Keratinocyte (primary cell): Measurements from ENCODE around the gene HOXA11. TPM values are rescaled to one million over a fixed set of nuclear protein-coding genes. Genes with fewer than 3 reads are reported as not detected.

Source experiments
- DNase-seq: peaks from one replicate; pipeline ENCODE4 v3.0.0-alpha.2; 2011; ENCODE audit warnings: low read depth, missing footprints, low spot score
- FAIRE-seq: peaks from 2 replicates; lab custom pipeline; 2011; peaks lifted over from hg19 to GRCh38; lab: Jason Lieb, UNC
- H2AFZ ChIP-seq: 2 replicates; pipeline ENCODE4 v1.6.0; 2012; ENCODE audit warnings: low read length, control low read depth, inconsistent platforms; ENCODE audit not compliant: control insufficient read depth
- H3K27ac ChIP-seq: 2 replicates; pipeline ENCODE4 v1.5.1; 2011; ENCODE audit warnings: low read length; ENCODE audit not compliant: control insufficient read depth, insufficient read depth
- H3K27me3 ChIP-seq: 3 replicates; pipeline ENCODE4 v1.6.0; 2011; ENCODE audit warnings: low read length; ENCODE audit not compliant: control insufficient read depth, insufficient read depth; ENCODE audit errors: extremely low read depth
- H3K36me3 ChIP-seq, 2 experiments: 2 replicates in 1 of 2; 3 replicates in 1 of 2; pipeline ENCODE4 v1.5.1; 2011; ENCODE audit warnings: low read length in 2 of 2, mild to moderate bottlenecking in 1 of 2; ENCODE audit not compliant: control insufficient read depth in 2 of 2, insufficient read depth in 2 of 2; ENCODE audit errors: extremely low read depth in 1 of 2
- H3K4me1 ChIP-seq: 3 replicates; pipeline ENCODE4 v1.5.1; 2011; ENCODE audit warnings: low read length; ENCODE audit not compliant: control insufficient read depth, insufficient read depth; ENCODE audit errors: extremely low read depth
- H3K4me2 ChIP-seq: 3 replicates; pipeline ENCODE4 v1.6.0; 2011; ENCODE audit warnings: low read depth, low read length; ENCODE audit not compliant: control insufficient read depth, insufficient read depth; ENCODE audit errors: extremely low read depth
- H3K4me3 ChIP-seq, 3 experiments: fragments of 200-600 bp in 1 of 3; sonication (generic) in 1 of 3; 2 replicates in 2 of 3; 3 replicates in 1 of 3; pipeline ENCODE4 v1.5.1; 2011 to 2016; ENCODE audit warnings: low read length in 3 of 3, mild to moderate bottlenecking in 3 of 3, control low read depth in 2 of 3, inconsistent platforms in 1 of 3, low read depth in 1 of 3, mixed read lengths in 1 of 3, mixed run types in 1 of 3, moderate library complexity in 1 of 3; ENCODE audit not compliant: control insufficient read depth in 2 of 3, insufficient read depth in 2 of 3; ENCODE audit errors: extremely low read depth in 1 of 3
- H3K79me2 ChIP-seq: 2 replicates; pipeline ENCODE4 v1.6.0; 2012; ENCODE audit warnings: low read length; ENCODE audit not compliant: control insufficient read depth, insufficient read depth
- H3K9ac ChIP-seq: 3 replicates; pipeline ENCODE4 v1.6.0; 2011; ENCODE audit warnings: low read length; ENCODE audit not compliant: control insufficient read depth, insufficient read depth; ENCODE audit errors: extremely low read depth
- H3K9me1 ChIP-seq: 3 replicates; pipeline ENCODE4 v1.6.0; 2011; ENCODE audit warnings: low read length; ENCODE audit not compliant: control insufficient read depth, insufficient read depth; ENCODE audit errors: extremely low read depth
- H3K9me3 ChIP-seq: 2 replicates; pipeline ENCODE4 v1.5.1; 2012; ENCODE audit warnings: low read depth, low read length; ENCODE audit not compliant: control insufficient read depth
- H4K20me1 ChIP-seq: 3 replicates; pipeline ENCODE4 v1.6.0; 2011; ENCODE audit warnings: low read length; ENCODE audit not compliant: control insufficient read depth, insufficient read depth; ENCODE audit errors: extremely low read depth
- CTCF ChIP-seq, 3 experiments: IDR thresholded peaks in 1 of 3; conservative IDR thresholded peaks in 1 of 3; optimal IDR thresholded peaks in 1 of 3; 2 replicates in 2 of 3; 3 replicates in 1 of 3; pipeline versions ENCODE3 to v1.5.1; 2011; ENCODE audit warnings: low read length in 3 of 3, mild to moderate bottlenecking in 3 of 3, moderate library complexity in 2 of 3, control low read depth in 1 of 3, inconsistent platforms in 1 of 3; ENCODE audit not compliant: insufficient read depth in 2 of 3; ENCODE audit errors: extremely low read depth in 1 of 3
- EZH2 ChIP-seq: IDR thresholded peaks from one replicate; pipeline ENCODE4 v1.6.1; 2012; ENCODE audit warnings: inconsistent platforms, mild to moderate bottlenecking, low read length, moderate library complexity
- dilution Hi-C: fragments of 300-500 bp; cut with MboI; formaldehyde crosslinking; loops from one replicate; pipeline ENCODE4 v1.7.0; 2020; ENCODE audit warnings: low sequenced_read_pairs; ENCODE audit not compliant: extremely low pct_ligation_motif_present
- polyA plus RNA-seq, 5 experiments: library from polyadenylated mRNA; depleted of rRNA in 3 of 5; stranded (reverse) in 3 of 5; stranded (forward) in 1 of 5; unstranded in 1 of 5; fragments of >200 nt; gene quantifications; 1 replicate in 1 of 5; 2 replicates in 3 of 5; 3 replicates in 1 of 5; pipeline versions ENCODE4 v1.2.1 to v1.2.3, GENCODE V29; 2011 to 2012; ENCODE audit warnings: missing spikeins in 2 of 5, low read depth in 1 of 5, low replicate concordance in 1 of 5

HOXA11 gene
- polyA plus RNA-seq, 1 donor (not counting 4 experiments of a cell fraction or from before 2014, with no cell fraction given) = 0.07 TPM

- FAIRE-seq (no peak), DNase-seq (no peak)
- Histone ChIP-seq H3K9ac (no peak overlapping the region), H3K4me2 (no peak overlapping the region), H3K9me3 (no peaks in the 10 kb centered on the region), H3K9me1 (no peaks in the 10 kb centered on the region), H3K27me3 (peaks cover 87% of the 10 kb centered on the region), H3K4me3 (no peak overlapping the region), H4K20me1 (no peaks in the 10 kb centered on the region), H3K36me3 (no peaks in the 10 kb centered on the region), H3K27ac (no peak overlapping the region), H2AFZ (no peak overlapping the region), H3K79me2 (no peaks in the 10 kb centered on the region), H3K4me1 (peaks cover 13% of the 10 kb centered on the region)
- dilution Hi-C loops = no loop called here
- TF ChIP-seq EZH2 (no peak), CTCF (optimal IDR thresholded peaks at IDR 0.05 in 1 of 3, IDR thresholded peaks at IDR 0.05 in 1 of 3, conservative IDR thresholded peaks at IDR 0.05 in 1 of 3; ENCODE audit: extremely low read depth in 1 of 3, insufficient read depth in 2 of 3, low read length in 3 of 3) (no peak)
Observed at GRCh38 chr7:27185854-27186667, 1.0 kb upstream of the HOXA11 start.

GRCh38 chr7:27184337-27185012, 557 bp downstream of the HOXA11 start:
- peak overlapping the region; percentile 34 to 74 (median 44) for H3K4me3 ChIP-seq
- no peaks in the 10 kb centered on the region for H4K20me1 ChIP-seq
- FAIRE-seq (no peak), DNase-seq (no peak)
- H3K79me2 ChIP-seq = no peaks in the 10 kb centered on the region
- H3K27me3 ChIP-seq = peaks cover 71% of the 10 kb centered on the region
- H3K36me3 ChIP-seq = no peaks in the 10 kb centered on the region
- peaks cover 15% of the 10 kb centered on the region for H3K4me1 ChIP-seq
- no peaks in the 10 kb centered on the region for H3K9me1 ChIP-seq
- peak overlapping the region; percentile 60 for H3K9ac ChIP-seq
- no peak for TF ChIP-seq CTCF (optimal IDR thresholded peaks at IDR 0.05 in 1 of 3, IDR thresholded peaks at IDR 0.05 in 1 of 3, conservative IDR thresholded peaks at IDR 0.05 in 1 of 3; ENCODE audit: extremely low read depth in 1 of 3, insufficient read depth in 2 of 3, low read length in 3 of 3)
- TF ChIP-seq EZH2 = peak; percentile 16
- H3K27ac ChIP-seq = no peak overlapping the region
- dilution Hi-C loops = no loop called here
- H3K9me3 ChIP-seq = no peaks in the 10 kb centered on the region
- peak overlapping the region; percentile 74 for H2AFZ ChIP-seq
- H3K4me2 ChIP-seq = peak overlapping the region; percentile 79
